ENCODE data around the gene STAMBPL1.

DNA sequence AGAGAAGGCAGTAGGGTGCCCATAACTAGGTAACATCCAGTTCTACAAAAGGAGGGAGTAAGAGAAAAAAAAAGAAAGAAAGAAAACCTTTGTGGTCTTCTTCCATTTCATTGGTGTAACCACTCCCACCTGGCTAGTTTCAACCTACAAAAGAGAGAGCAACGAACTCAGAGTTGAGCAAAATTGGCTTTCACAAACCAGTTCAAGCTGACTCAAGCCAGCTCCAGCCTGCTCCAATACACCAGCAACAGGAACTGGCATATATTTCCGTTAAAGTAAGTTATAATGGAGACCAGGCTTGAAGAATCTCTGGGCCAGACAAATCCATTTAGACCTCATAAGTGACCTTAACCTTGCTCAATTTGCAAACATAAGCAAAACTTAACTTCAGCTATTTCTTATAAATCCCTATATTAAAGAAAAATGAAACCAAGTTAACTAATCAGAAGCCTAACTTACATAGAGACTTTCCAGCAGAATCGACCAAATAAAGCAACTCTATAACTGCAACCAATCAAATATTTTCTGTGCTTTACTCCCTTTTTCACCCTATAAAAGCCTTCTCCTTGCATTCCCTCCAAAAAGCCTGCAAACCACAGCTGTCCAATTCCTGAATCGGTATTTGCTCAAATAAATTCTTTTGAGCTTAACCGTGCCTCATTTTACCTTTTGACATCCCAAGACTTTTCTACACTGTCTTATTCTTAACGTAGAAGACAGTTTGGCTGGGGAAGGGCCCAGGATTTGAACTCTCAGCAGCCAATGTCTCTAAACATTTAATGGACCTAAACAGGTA is 38.5 kb upstream of the STAMBPL1 start:
- no peak for TF ChIP-seq POLR2A (IDR thresholded peaks at IDR 0.05; ENCODE audit: low read length)
- no peak for TF ChIP-seq GATA1 (IDR thresholded peaks at IDR 0.05; ENCODE audit: low read depth, low read length)
